T-helper 22 cell (primary cell): ENCODE results near the gene LAMC2.

ENCODE experiments used
- DNase-seq: peaks from one replicate; pipeline ENCODE4 v3.0.0-alpha.2; 2020; ENCODE audit warnings: low read depth

LAMC2 gene

GRCh38 chr1:183287191-183287675 lies 101.2 kb downstream of the LAMC2 start:
- DNase-seq = no peak

GRCh38 chr1:183288583-183288982 lies 102.5 kb downstream of the LAMC2 start:
- no peak for DNase-seq

- no peak for DNase-seq
Measured at GRCh38 chr1:183289051-183289496, 103.0 kb downstream of the LAMC2 start.

GRCh38 chr1:183290628-183291027 lies 104.6 kb downstream of the LAMC2 start:
- DNase-seq = no peak

GRCh38 chr1:183291216-183291762 lies 105.2 kb downstream of the LAMC2 start:
- no peak for DNase-seq

- no peak for DNase-seq
Measured at GRCh38 chr1:183291802-183292514, 105.9 kb downstream of the LAMC2 start.

GRCh38 chr1:183293241-183293640 lies 107.2 kb downstream of the LAMC2 start:
- no peak for DNase-seq

GRCh38 chr1:183293876-183294275 lies 107.8 kb downstream of the LAMC2 start:
- DNase-seq = no peak
